ENCODE data around the gene ASAP2.

The ASAP2 gene

DNA sequence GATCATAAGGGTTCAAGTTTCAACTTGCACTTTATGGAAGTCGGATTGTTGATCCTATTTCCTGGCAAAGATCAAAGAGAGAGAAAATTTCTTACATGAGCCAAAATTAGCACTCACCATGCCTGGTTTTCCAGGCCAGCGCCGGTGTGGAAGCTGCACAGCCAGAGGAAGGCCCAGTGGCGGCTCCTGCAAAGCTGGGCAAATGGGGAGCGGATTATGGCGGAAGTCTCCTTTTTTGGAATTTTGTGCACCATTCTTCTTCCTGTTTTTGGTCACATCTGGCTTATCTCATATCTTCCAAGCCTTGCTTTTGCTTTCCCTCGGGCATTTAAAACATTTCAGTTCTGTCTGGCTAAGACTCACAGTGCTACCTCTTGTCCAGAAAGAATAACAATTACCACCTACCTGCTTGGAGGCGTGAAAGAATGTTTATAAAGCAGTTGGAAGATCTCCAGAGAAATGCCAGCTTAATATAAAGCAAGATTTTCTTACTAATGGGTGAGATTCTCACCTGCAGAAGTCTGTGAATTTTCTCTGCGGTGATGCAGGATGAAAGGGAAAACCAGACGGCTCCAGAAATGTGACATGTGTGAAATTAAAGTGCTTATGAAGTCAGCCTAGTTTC is 94.3 kb downstream of the ASAP2 start:
- DNase-seq: no peak

DNA sequence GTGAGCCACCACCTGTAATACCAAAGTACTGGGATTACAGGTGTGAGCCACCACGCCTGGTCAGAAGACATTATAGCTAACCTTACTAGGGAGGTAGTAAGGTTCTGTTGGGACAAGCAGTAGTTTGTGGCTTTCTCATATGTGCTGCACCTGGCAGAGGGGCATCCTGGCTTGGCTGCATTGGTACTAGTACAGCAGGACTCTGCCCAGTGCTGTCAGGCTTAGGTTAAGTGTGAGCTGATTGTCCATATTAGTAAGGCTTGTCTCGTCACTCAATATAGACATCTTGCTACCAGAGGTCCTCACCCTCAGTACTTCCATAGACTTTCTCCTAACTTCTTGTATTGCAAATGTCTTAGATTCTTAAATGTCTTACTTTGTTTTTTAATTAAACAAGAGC is 96.1 kb downstream of the ASAP2 start:
- DNase-seq: no peak

DNA sequence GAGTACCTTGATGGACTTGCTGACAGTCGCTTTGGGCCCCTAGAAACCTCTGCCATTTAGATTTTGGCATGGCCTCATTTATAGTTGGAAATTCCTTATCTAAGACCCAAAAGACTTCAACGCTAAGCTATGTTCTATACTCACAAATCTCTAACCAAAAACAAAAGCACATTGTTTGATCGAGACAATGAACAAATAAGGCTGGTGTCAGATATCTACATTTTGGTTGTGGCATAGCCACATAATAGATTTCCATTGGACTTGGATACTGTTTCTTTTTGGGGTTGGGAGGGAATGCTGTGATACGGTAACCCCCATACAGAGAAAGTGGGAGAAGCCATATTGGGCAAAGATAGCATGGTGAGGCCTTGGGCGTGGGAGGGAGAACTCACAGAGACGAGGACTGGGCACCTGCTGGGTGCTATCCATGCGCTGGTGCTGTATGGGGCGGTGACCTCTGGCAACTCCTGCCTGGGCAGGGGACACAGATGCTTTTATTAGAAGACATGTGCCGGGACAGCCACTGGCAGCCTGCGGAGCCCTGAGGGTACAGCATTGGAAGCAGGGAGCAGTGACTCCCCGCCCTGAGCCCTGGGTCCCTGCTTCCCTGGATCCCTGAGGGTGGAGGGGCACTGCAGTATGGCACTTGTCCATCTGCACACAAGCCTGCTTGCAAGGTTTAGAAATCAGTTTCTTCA is 97.1 kb downstream of the ASAP2 start:
- DNase-seq: no peak

DNA sequence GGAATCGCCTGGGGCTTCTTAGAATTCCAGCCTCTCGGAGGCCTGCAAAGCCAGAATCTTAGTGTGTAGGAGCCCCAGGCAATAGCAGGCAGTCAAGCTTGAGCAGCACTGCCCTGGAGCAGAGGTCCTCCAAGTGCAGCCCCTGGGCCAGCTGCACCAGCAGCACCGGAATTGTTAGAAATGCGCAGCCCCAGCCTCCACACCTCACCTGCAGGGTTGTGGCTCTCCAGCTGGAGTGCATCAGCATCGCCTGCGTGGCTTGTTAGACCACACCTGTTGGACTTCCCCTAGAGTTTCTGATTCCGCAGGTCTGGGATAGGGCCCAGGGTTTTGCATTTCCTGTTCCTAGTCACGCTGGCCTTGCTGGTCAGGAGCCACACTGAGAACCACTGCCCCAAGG is 100.3 kb downstream of the ASAP2 start:
- DNase-seq: no peak

DNA sequence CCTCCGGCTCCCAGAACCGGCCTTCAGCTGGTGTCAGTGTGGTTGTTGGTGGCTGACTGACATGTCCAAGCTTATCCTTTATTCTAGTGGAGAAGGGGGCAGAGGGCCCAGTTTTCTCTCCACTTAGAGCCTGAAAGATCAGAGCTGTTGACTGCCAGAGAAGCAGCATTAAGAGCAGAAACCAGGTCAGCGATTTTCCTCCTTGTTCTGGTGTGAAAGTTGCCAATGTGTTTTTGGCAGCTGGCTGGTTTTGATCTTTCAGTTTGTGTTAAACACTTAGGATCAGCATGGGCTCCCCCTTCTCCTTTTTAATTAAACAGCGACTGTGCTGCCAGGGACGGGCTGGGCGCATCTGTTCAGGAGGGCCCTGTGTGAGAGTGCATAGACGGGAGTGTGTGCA is 100.9 kb downstream of the ASAP2 start:
- no peak for DNase-seq

DNA sequence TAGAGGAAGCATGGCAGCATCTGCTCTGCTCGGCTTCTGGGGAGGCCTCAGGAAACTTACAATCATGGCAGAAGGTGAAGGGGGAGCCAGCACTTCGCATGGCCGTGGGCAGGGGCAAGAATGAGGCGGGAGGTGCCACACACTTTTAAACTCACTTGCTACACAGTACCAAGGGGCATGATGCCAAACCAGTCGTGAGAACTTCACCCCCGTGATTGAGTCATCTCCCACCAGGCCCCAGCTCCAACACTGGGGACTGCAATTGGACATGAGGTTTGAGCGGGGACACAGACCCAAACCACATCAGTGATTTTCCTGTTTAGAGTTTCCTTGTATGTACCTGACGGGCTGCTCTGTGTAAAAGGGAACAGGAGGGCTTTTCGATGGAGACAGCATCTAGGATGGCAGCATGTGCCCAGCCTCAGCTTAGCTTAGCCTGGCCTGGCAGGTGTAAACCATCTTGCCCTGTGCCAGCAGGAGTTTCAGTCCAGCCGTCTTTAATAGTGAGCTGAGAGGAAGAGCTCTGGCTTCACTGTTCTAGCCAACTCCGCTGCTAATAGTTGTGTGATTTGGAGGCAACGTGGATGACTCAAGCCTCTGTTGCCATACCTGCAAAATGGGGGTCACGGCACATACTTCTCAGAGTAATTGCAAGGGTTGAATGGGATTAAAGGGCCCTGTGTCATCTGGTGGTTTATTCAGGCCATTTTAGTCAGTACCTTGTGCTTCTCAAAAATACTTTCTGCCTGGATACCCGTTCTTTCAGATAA is 101.8 kb downstream of the ASAP2 start:
- no peak for DNase-seq

DNA sequence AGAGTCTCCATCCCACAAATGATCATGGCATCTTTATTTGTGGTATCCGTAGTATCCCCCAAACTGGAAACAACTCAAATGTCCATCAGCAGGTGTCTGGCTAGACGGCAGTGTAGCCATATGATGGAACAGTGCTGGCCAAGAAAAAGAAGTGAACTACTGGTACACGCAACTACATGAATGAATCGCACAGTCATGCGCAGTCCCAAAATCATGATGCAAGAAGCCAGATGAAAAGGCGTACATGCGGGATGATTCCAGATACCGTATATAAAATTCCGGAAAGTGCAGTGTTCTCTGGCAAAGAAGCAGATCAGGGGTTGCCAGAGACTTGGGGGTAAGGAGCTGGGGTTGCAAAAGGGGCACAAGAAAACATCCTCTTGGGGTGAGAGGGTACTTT is 102.5 kb downstream of the ASAP2 start:
- DNase-seq: no peak

DNA sequence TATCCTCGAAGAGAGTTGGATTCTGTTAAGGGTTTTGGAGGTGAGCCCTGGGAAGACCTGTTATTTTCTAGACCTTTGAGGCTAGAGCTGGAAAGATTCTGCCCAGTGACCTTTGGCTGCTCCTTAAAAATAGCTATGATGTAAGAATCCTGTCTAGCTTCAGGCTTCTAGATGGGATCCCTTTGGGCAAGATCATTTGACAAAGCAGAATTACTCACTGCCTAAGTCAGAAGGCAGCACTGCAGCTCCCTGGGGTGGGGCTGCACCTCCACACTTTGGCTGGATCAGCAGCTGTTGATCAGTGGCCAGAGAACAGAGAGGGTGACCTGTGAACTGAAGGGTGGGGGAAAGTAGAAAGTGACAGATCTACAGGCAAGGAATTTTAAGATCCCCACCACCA is 103.8 kb downstream of the ASAP2 start:
- no peak for DNase-seq

DNA sequence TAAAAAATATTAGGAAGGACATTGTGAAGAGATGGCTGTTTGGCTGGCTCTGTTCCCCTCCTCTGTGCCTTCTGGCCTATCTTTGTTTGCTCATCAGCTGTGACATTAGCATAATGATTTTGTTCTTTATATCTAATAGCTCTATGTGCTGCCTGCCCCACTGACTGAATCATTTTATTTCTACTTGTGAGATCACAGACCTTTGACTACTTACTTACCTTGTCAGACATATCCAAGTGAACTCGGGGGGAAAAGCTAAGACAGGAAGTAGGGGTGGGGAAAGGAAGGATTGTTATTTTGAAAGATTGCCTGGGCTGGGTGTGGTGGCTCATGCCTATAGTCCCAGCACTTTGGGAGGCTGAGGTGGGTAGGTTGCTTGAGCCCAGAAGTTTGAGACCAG is 104.2 kb downstream of the ASAP2 start:
- DNase-seq: no peak

DNA sequence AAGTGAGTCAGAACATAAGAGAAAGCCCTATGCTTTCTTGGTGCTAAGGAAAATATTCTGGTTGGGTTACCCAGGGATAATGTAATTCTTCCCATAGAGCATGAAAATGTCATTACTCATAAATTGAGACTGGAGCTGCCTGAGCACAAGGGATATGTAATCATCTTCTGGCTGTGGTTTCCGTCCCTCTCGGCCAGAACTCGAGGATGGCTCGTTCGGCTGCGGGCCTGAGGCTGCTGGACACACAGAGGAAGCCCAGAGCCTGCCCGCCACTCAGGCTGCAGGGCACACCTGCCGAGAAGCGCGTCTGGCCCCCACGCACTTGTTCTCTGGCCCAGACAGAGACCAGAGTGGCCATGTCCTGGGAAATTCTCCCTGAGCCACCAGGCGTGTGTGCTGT is 104.9 kb downstream of the ASAP2 start:
- no peak for DNase-seq

DNA sequence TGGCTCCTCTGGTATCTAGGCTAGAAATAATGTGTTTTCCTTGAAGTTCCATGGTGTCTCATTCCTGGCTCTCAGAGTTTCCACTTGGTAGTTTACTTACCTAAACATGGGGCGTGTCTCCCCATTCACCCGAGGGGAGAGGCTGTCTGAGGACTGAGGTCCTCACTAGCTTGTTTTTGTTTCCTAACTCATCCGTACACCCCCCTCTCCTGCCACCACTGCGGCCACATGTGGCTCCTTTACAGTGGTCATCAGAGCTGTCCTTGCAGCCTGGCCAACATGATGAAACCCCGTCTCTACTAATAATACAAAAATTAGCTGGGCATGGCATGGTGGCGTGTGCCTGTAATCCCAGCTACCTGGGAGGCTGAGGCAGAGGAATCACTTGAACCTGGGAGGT is 106.0 kb downstream of the ASAP2 start:
- no peak for DNase-seq

DNA sequence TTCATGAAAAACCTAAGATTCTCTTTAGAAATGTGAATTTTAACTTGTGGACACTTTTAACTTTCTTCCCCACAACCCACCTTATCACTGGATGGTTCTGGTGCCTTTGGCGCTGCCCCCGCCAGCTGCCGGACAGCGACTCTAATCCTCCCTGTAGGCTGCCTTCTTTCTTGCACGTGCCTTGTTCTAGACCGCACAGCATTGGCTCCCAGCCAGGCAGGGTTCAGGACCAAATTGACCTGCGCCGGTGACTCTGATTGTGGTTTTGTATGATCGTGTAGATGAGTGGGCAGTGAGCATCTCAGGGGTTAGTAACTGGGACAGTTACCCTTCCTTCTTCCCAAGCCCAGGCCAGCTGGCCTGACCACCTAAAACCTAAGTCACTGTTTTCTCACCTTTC is 106.8 kb downstream of the ASAP2 start:
- no peak for DNase-seq

DNA sequence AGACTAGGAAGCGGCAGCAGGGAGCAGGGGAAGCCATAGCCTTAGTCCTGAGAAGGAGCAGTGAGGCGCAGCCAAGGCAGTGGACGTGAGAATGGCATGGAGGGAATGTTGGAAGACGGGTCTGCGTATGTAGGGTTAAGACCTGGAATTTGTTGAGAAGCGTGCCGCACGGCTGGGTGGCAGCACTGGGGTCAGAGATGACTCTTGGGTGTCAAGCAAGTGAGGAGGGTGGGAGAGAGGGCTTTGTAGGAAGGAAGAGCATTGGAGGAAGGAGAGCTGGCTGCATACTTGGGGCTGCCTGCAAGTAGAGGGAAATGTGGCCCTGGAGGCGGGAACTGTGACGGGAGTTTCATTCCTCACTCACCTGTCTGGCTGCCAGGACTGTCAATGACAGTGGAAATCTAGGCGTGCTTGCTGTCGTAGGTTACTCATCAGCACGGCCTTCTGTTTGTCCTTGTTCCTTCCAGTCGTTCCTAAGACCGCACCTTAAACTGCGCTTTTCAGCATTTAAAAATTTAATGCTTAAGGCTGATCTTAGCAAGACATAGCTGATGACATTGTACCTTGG is 108.8 kb downstream of the ASAP2 start:
- DNase-seq: no peak

DNA sequence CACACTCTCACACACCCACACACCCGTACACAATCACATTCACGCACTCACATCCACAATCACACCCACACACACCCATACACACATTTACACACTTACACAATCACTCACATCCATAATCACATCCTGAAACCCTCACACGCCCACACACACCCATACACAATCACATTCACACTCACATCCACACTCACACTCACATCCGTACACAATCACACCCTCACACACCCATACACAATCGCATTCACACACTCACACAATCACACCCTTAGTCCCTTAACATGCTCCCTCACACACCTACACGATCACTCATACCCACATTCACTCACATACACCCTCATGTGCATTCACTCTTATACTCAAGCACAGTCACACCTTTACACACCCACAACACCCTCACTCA is 110.9 kb downstream of the ASAP2 start:
- DNase-seq: no peak

DNA sequence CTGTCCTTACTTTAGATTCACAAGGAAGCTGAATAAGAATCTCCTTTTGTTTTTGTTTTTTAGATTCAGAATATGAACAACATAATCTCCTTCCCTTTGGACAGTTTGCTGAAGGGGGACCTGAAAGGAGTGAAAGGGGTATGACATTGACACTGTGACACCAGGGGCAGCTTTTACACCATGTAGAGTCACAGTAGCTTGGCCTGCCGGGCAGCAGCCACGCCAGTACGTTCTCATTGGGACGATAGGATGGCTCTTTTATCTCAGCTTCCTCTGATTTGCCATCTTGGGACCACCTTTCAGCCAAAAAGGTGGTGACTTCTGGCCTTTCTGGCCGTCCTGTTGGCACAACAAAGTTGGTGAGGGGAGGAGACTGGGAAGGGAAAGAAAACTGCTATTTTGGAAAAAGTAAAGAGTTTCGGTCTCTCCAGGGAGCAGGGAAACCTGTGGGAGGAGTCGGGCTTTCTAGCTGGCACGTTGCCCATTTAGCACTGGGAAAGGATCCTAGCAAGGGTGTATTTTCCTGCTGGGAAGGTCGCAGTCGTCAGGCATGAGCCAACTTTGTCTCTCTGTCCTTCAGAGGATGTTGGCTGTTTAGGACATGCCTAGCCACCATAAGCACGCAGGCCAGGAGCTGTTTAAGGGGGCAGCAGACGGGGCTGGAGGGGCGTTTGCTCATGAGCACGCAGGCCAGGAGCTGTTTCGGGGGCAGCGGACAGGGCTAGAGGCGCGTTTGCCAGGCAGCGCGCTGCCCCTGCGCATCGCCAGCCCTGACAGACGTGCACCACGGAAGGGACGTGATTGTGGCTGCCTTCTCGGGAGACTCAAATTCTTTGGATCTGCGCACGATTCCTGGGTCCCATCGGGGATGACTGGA is 112.1 kb downstream of the ASAP2 start:
- no peak for DNase-seq

DNA sequence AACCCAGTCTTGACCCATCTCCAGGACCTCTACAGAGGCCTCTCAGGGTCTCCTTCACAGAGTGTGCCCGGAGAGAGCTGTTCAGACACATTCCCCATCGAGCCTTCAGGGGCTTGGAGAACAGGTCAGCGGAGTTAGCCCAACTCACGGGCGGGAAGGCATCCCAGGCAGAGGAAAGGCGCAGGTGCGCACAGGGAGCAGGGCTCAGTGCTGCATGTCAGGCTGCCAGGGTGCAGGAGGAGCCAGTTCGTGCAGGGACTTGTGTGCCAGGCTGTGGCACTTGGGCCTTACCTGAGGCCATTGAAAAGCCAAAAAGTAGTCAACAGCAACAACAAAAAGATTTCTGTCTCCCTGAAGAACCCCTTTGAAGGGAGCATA is 112.7 kb downstream of the ASAP2 start:
- no peak for DNase-seq

DNA sequence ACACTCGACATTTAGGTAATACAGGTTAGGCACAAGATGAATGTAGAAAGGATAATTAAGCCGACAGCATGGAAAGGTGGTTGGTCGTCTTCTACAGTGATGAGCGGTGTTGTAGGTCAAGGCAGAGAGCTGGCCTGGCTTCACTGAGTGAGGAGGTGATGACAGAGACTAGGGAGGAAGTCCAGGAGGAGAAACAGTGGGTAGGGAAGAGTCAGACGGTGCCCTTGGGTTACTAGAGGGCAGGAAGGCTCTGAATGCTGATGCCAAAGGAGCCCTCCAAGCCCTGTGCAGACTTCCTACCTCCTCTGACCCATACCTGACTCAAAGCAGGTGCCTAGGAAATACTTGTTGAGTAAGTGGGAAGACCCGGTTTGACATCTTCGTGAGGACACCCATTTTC is 116.0 kb downstream of the ASAP2 start:
- no peak for DNase-seq

DNA sequence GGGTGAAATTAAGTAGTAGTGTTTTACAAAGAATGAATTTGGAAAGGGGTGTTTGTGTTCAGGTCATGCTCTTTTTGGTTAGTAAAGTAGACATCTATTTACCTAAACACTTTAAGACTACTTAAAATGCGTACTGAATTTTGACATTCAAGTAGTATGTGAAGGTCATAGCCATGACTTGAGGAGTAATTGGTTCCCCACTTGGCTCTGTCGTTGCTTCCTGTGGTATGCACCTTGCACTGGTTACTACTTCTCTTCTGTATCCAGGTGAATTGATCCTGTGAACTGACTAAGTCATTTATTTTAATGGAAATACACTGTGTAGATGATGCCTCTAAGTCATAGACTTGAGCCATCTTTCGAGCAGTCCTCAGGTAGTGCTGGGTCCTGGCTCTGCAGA is 118.8 kb downstream of the ASAP2 start:
- DNase-seq: no peak

DNA sequence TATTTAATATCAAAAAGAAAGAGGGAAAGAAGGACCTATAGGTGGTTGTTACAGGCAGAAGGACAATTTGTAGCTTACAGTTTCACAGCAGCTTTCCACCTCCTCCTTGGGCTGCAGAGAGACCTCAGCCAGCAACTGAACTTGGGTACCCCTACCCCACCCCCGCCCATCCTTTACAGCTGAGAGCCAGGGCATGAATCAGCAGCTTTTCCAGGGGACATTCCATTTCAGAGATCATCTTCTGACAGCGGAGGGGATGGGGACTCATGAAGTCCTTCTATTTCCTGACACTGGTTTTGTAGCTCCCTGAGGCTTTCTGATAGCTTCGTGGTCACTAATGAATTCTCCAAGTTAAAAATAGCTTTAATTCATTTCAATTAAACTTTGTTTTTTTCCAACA is 120.4 kb downstream of the ASAP2 start:
- no peak for DNase-seq

DNA sequence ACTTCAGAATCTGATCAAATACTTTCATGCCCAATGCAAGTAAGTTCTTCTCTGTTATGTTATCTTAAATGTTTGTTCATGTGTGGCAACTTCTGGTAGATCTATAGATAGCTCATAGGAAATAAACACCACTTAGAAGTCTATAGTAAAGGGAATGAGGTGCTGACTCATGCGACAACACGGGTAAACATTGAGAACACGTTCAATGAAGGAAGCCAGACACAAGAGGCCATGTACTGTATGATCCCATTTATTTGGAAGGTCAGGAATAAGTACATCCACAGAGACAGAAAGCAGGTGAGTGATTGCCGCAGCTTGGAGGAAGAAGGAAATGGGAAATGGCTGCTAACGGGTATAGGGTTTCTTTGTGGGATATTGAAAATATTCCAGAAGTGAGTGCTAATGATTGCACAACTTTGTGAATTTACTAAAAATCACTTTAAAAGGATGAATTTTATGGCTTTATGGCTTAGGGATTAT is 121.3 kb downstream of the ASAP2 start:
- no peak for DNase-seq

DNA sequence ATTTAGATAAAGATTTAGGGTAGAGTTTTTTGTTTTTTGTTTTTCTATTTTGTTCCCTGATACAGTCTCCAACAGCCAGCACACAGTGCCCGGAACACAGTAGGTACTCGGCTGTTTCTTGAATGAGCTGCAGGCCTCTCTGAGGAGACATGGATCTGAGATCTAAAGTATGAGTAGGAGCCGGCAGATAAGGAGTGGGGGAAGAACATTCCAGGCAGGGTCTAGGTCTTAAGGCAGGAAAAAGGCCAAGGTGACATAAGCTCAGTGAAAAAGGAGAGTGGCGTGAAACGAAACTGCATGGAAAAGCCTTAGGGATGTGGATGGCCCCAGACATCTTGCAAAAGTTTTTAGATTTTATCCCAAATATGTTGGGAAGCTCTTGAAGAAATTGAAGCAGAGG is 122.3 kb downstream of the ASAP2 start:
- no peak for DNase-seq

DNA sequence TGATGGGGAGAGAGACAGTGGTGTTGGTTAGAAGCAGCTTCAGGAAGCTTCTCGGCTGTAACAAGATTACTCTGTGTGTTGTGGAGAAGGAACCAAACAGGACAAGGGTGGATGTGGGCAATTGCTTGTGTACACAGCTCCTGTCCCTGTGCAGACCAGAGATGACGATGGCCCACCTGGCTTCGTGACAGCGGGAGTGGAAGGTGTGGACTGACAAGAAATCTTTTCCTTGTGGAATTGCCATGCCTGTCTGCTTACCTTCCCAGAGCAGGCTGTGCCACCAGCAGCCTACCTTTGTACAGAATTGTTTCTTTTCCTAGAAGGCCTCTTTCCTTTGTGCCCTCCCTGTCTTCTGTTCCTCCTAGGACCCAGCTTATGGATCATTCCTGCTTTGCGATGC is 122.9 kb downstream of the ASAP2 start:
- DNase-seq: no peak

Data from stimulated activated CD4-positive, alpha-beta T cell treated with anti-CD3 and anti-CD28 coated beads, Interleukin-2, amount 100 ng/mL, for 24 hours (primary cell).